T-helper 17 cell (primary cell): ENCODE measurements around the gene ADARB2. TPM values are rescaled to one million over a fixed set of nuclear protein-coding genes. Genes with fewer than 3 reads are reported as not detected.

Experiments used
- ATAC-seq: fragments of 150-1000 bp; cut with Tn5 transposase; 2 replicates; pipeline ENCODE4 v1.10.0; 2021; ENCODE audit warnings: mild to moderate bottlenecking, moderate library complexity
- DNase-seq, 3 donors: peaks; one replicate each; pipeline versions ENCODE4 v3.0.0 to v3.0.0-alpha.2; 2020 to 2021
- H3K9me3 ChIP-seq: one replicate; pipeline ENCODE4 v1.7.0; 2013; ENCODE audit warnings: low read length, mild to moderate bottlenecking; ENCODE audit not compliant: control insufficient read depth, poor library complexity, severe bottlenecking
- H3K27ac Mint-ChIP-seq: one replicate; pipeline ENCODE4 v1.8.0; 2022; ENCODE audit warnings: mild to moderate bottlenecking, moderate library complexity, mixed read lengths
- H3K27me3 Mint-ChIP-seq: one replicate; pipeline ENCODE4 v1.8.0; 2022; ENCODE audit warnings: mixed read lengths
- H3K36me3 Mint-ChIP-seq: one replicate; pipeline ENCODE4 v1.8.0; 2022; ENCODE audit warnings: low read depth, mixed read lengths
- H3K4me1 Mint-ChIP-seq: one replicate; pipeline ENCODE4 v1.8.0; 2022; ENCODE audit warnings: mild to moderate bottlenecking, mixed read lengths
- H3K4me3 Mint-ChIP-seq: one replicate; pipeline ENCODE4 v1.8.0; 2022; ENCODE audit warnings: mild to moderate bottlenecking, moderate library complexity, mixed read lengths
- total RNA-seq, 4 donors: library from RNA in 2 of 4; stranded (reverse) in 2 of 4; gene quantifications; one replicate each; pipeline ENCODE4 v1.2.3 and lab custom pipeline; 2022 to 2026

Gene ADARB2
- total RNA-seq, 2 donors from 2014 or later, result 0.18 TPM; not detected in 1

DNA sequence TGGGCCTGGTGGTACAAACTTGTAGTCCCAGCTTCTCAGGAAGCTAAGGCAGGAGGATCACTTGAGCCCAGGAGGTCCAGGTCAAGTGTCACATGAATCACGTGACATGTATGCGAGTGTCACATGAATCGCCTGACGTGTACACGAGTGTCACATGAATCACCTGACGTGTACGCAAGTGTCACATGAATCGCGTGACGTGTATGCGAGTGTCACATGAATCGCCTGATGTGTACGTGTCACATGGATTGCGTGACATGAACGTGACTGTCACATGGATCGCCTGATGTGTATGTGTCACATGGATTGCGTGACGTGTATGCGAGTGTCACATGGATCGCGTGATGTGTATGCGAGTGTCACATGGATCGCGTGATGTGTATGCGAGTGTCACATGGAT, 9.5 kb upstream of the ADARB2 start:
- Mint-ChIP-seq H3K27ac (no peak overlapping the region), H3K4me3 (no peak overlapping the region), H3K36me3 (no peaks in the 10 kb centered on the region), H3K4me1 (no peaks in the 10 kb centered on the region), H3K27me3 (peaks cover 37% of the 10 kb centered on the region)
- no peak for ATAC-seq
- no peaks in the 10 kb centered on the region for H3K9me3 ChIP-seq
- DNase-seq, result no peak

DNA sequence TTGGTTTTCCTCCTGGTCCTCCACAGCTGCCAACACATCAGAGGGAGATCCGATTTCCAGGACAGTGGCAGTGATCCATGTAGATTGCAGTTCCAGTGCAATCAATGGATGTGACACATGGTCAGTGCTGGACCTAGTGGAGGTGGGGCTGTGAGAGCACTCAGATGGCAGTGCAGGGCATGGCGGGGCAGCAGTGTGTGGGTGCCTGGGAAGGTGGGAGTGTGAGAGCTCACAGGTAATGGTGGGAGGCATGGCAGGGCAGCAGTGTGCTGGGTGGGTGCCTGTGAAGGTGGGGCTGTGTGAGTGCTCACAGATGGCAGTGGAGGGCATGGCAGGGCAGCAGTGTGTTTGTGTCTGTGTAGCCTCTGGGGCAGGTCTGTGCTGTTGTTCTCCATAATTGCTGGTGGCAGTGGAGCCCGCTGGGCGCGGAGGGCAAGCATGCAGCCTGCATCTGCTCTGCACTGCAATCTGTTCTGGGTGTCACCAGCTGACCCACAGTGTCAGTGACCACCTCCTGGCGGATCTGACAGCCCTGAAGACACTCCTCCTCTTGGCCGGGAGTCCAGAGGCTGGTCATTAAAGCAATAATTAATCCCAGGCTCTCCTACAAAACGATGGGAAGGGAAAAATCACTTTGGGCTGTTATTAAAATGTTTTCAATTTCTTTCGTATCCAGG, 8.6 kb upstream of the ADARB2 start:
- H3K27me3 Mint-ChIP-seq, result peaks cover 43% of the 10 kb centered on the region
- ATAC-seq (no peak), DNase-seq (no peak)
- H3K9me3 ChIP-seq, result no peaks in the 10 kb centered on the region
- H3K36me3 Mint-ChIP-seq, result no peaks in the 10 kb centered on the region
- no peaks in the 10 kb centered on the region for H3K4me1 Mint-ChIP-seq
- no peak overlapping the region for H3K4me3 Mint-ChIP-seq
- H3K27ac Mint-ChIP-seq, result no peak overlapping the region

DNA sequence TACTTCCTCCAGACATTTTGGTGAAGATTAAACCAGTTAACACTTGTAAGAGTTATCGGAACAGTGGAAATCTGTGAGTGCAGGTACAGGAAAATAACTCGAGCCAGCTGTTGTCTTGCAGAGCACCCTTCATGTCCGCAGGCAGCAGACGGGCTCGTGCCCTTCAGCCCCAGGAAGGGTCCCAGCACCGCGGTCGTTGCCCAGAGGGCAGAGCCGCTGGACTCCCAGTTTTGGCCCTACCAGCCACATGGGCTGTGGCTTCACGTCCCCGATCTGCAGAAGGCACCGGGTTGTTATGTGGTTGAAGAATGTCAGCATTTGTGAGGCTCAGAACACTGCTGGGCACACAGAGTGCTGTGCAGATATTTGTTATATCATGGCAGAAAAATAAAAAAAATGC, 7.2 kb upstream of the ADARB2 start:
- H3K4me1 Mint-ChIP-seq, result no peaks in the 10 kb centered on the region
- no peak overlapping the region for H3K4me3 Mint-ChIP-seq
- ATAC-seq, result no peak
- H3K9me3 ChIP-seq, result no peaks in the 10 kb centered on the region
- H3K36me3 Mint-ChIP-seq, result no peaks in the 10 kb centered on the region
- DNase-seq, result no peak
- peaks cover 57% of the 10 kb centered on the region for H3K27me3 Mint-ChIP-seq
- no peak overlapping the region for H3K27ac Mint-ChIP-seq

DNA sequence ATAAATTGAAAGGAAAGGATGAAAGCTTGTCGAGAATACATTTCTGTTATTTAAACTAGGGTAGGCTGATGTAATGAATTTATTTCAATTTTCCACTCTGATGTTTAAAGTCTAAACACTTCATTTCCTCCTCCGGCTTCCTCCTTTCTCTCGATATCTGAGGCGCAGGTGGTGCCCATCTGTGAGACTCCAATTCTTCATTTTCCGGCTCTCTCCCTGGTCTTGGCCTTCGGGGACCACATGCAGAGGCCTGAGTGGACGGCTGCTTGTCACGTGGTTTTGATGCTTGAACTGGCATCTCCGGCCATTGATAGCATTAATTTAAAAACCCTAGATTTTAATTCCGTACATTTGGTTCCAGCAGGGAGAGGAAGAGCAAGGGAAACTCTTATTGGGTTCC, 5.8 kb upstream of the ADARB2 start:
- DNase-seq (no peak), ATAC-seq (no peak)
- Mint-ChIP-seq H3K27me3 (peaks cover 71% of the 10 kb centered on the region), H3K4me1 (no peaks in the 10 kb centered on the region), H3K27ac (no peak overlapping the region), H3K4me3 (no peak overlapping the region), H3K36me3 (no peaks in the 10 kb centered on the region)
- H3K9me3 ChIP-seq, result no peaks in the 10 kb centered on the region

DNA sequence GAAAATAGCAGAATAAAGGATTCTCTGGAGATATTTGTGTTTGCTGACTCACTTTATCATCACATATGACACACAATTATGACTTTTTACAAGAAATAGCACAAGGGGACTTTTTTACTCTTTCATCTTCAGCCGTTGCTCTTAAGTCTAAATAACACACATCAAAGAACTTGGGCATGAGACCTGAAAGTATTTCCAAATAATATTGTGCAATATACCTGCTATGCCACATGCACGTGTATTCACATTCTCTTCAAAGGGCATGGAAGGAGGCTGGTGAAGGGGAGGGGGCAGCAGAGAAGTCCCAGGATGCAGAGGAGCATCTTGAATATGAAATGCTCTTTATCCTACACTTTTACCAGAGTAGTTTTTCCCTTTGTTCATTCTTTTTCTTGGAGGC, 4.1 kb upstream of the ADARB2 start:
- ATAC-seq (no peak), DNase-seq (no peak)
- Mint-ChIP-seq H3K4me1 (no peaks in the 10 kb centered on the region), H3K36me3 (no peaks in the 10 kb centered on the region), H3K27me3 (peaks cover 78% of the 10 kb centered on the region), H3K27ac (no peak overlapping the region), H3K4me3 (no peak overlapping the region)
- no peaks in the 10 kb centered on the region for H3K9me3 ChIP-seq

DNA sequence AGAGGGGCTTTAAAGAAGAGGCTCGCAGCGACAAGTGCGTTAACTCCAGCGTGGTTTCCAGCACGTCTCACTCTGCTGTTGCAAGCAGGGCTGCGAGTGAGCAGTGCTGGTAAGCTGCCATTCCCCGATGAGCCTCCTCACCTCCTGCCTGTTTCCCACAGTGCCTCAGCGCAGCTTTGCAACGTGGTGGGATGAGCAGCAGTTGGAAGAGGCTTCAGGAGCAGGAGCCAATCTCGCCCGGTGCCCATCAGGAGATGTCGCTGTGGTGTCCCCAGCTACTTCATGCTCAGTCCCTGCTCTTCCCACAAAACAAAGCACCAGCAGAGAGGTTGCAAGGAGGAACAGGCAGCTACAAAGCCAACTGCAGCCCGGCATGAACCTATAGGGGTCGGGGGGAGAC, 2.4 kb upstream of the ADARB2 start:
- no peak overlapping the region for H3K27ac Mint-ChIP-seq
- H3K4me3 Mint-ChIP-seq, result no peak overlapping the region
- no peak for ATAC-seq
- H3K9me3 ChIP-seq, result no peaks in the 10 kb centered on the region
- H3K27me3 Mint-ChIP-seq, result peaks cover 83% of the 10 kb centered on the region
- H3K4me1 Mint-ChIP-seq, result no peaks in the 10 kb centered on the region
- no peak for DNase-seq
- H3K36me3 Mint-ChIP-seq, result no peaks in the 10 kb centered on the region

DNA sequence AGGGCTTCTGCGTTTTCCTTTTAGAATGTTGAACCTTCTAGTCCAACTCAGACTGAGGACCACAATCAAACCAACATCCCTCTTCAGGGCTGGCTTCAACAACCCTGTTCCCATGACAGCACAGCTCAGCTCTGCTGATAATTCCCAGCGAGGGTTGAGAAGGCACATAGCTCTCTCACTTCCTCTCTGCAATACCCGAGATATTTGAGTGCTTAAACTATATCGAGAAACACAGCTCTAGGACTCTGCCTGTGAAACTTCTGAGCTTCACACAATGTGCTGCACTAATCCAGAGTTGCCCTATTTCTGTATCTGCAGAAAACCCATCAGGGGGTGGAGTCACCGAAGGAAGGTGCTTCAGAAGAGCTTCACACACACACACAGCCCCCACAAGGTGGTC, 1.6 kb upstream of the ADARB2 start:
- Mint-ChIP-seq H3K27ac (no peak overlapping the region), H3K36me3 (no peaks in the 10 kb centered on the region), H3K4me1 (no peaks in the 10 kb centered on the region), H3K4me3 (no peak overlapping the region), H3K27me3 (peaks cover 81% of the 10 kb centered on the region)
- no peaks in the 10 kb centered on the region for H3K9me3 ChIP-seq
- ATAC-seq (no peak), DNase-seq (no peak)

DNA sequence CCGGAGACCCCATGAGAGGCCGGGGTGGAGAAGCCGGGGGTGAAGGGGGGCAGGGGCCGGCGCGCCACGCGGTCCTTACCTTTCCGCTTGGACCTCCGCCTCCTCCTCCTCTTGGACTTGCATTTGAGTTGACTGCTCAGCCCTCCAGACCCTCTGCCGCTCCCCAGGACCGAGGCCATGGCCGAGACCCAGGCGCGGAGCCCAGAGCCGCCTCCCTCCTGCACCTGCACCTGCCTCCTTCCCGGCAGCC, 428 bp downstream of the ADARB2 start:
- no peak for ATAC-seq
- no peak for DNase-seq
- H3K9me3 ChIP-seq, result no peaks in the 10 kb centered on the region
- Mint-ChIP-seq H3K27ac (no peak overlapping the region), H3K4me1 (peaks cover 2% of the 10 kb centered on the region), H3K4me3 (peak overlapping the region; percentile 41), H3K27me3 (peaks cover 77% of the 10 kb centered on the region), H3K36me3 (peaks cover 2% of the 10 kb centered on the region)

DNA sequence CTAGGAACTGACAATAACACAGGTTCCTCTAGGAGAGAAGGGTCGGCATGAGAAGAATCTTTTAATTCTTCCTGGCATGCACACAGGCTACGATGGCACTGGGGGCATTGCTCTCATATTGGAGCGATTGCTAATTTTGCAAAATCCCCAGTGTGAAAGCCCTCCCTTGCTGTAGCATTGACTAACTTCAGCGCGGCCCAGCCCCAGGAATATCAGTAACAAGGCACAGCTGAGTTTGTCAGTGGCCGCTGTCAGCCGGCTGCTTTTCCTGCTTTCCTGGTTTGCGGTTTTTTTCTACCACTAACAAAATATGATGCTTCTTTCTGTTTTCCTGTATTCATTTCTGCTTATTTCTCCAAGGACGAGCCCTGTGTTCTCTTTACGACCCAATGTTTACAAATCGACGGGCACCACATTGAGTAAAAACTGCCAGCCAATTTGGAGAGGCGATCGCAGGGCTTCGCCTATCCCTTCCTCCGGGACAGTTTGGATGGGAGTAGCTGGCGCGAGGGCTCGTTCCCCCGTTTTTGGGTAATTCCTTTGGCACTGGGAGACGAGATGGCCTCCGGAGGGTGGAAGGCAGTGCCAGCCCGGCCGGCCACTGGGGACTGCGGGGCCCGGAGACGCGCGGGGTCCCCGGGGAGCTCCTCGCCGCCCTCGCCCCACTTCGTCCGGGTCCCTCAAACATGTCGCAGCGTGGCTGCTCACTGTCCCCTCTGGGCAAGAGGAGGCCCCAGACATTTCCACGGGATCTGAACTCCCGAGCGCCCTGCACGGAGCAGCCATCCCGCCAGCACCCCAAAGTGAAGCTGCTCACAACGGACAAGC, 967 bp downstream of the ADARB2 start:
- H3K4me1 Mint-ChIP-seq, result peaks cover 2% of the 10 kb centered on the region
- no peak overlapping the region for H3K4me3 Mint-ChIP-seq

DNA sequence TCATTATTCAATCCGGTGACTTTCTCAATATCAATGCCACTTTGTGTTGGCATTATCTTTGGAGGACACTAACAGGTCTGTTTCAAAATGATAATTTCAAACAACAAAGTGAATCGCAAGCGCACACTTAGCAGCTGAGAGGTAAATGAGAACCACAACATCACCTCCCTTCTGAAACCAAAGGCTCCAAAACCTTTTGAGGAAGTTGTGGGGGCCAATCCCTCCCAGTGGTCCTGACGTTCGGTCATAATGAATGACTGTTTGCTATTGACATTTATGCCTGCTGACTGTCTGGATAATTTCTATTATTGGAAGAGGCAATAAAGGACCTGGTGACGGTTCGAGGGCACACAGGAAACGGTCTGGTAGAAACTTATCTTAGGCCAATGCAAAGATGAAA, 1.8 kb downstream of the ADARB2 start:
- peaks cover 76% of the 10 kb centered on the region for H3K27me3 Mint-ChIP-seq

More for the DNA sequence above, 967 bp downstream of the ADARB2 start:
- H3K9me3 ChIP-seq, result no peaks in the 10 kb centered on the region
- Mint-ChIP-seq H3K27me3 (peaks cover 77% of the 10 kb centered on the region), H3K27ac (no peak overlapping the region), H3K36me3 (peaks cover 2% of the 10 kb centered on the region)
- DNase-seq, result no peak
- no peak for ATAC-seq

DNA sequence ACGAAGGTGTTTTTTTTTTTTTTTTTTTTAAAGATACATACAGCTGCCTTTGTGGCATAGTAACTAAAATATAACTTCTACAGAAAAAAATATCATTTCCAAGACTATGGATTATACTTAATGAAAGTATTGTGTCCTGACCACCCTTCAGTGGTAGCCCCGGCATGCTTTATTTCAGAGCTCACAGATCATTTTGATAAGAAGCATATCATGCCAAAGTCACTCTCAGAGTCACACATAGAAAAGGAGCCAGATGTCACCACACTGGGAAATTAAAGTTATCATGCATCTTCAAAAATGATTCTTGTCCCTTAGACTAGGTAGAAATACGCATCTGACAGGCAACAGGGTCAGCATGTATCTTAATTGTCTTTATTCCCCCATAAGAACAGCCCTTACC, 3.0 kb downstream of the ADARB2 start:
- H3K9me3 ChIP-seq, result no peaks in the 10 kb centered on the region
- Mint-ChIP-seq H3K36me3 (peaks cover 2% of the 10 kb centered on the region), H3K27me3 (peaks cover 76% of the 10 kb centered on the region), H3K27ac (no peak overlapping the region), H3K4me1 (peaks cover 2% of the 10 kb centered on the region), H3K4me3 (no peak overlapping the region)
- no peak for DNase-seq
- no peak for ATAC-seq

More for the DNA sequence above, 1.8 kb downstream of the ADARB2 start:
- H3K36me3 Mint-ChIP-seq, result peaks cover 2% of the 10 kb centered on the region
- H3K9me3 ChIP-seq, result no peaks in the 10 kb centered on the region
- DNase-seq (no peak), ATAC-seq (no peak)
- H3K27ac Mint-ChIP-seq, result no peak overlapping the region
- peaks cover 2% of the 10 kb centered on the region for H3K4me1 Mint-ChIP-seq
- H3K4me3 Mint-ChIP-seq, result no peak overlapping the region

DNA sequence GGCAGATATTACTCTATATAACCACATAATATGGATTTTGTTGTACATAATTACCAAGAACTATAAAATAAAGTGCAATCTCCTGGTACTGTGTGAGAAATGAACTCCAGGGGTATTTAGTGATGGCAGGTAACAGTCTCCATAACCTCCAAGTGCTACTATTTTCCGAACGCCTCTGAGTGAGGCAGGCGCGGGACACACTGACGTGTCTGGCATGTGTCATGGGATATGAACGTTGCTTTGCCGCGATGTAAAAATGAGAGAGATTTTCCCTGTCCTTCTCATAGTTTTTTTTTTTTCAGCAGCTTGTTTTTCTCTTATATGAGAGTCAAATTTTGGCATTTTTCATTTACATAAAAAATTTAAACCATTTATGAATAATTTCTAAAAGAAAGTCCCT, 3.6 kb downstream of the ADARB2 start:
- DNase-seq (no peak), ATAC-seq (no peak)
- Mint-ChIP-seq H3K4me3 (no peak overlapping the region), H3K27ac (no peak overlapping the region), H3K27me3 (peaks cover 71% of the 10 kb centered on the region), H3K4me1 (peaks cover 2% of the 10 kb centered on the region), H3K36me3 (peaks cover 2% of the 10 kb centered on the region)
- no peaks in the 10 kb centered on the region for H3K9me3 ChIP-seq

DNA sequence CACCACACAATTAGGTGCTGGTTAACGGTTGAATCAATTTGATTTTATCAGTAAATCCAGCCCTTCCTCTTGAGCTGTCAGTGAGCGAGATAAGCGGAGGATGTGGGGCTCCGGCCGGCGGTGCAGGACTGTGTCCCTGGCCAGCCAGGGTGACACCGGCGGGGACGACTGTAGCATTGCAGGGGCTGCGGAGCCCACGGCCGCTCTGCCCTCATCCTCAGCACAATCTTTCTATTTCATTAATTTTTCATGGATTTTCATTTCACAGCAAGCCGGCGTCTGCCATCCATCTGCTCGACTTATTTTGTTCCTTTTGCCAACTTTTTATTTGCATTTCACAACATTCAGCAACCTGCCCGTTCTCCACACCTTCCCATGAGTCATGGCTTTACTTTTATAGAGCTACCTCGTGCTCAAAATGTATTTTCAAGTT, 4.7 kb downstream of the ADARB2 start:
- no peaks in the 10 kb centered on the region for H3K9me3 ChIP-seq
- Mint-ChIP-seq H3K27me3 (peaks cover 65% of the 10 kb centered on the region), H3K36me3 (peaks cover 2% of the 10 kb centered on the region), H3K27ac (no peak overlapping the region), H3K4me1 (peaks cover 2% of the 10 kb centered on the region), H3K4me3 (no peak overlapping the region)
- ATAC-seq (no peak), DNase-seq (no peak)

DNA sequence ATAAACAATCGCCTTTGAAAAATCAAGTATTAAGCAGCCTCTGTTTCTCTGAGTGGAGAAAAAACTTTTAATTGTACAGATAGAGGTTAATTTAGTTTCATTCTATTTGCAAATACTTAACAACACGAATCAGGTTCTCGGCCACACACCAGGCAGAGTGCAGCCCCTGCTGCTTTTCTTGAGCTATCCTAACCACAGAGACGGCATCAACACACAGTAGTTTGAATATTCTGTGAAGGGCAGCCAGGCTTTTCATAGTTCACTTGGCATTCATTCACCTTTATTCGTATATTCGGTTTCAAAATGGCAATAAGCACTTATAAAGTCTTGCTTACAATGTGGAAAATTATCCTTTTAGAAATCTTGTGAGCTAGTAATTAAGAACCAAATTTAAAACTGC, 5.7 kb downstream of the ADARB2 start:
- Mint-ChIP-seq H3K27me3 (peaks cover 72% of the 10 kb centered on the region), H3K4me1 (peaks cover 2% of the 10 kb centered on the region), H3K36me3 (peaks cover 2% of the 10 kb centered on the region), H3K4me3 (no peak overlapping the region), H3K27ac (no peak overlapping the region)
- H3K9me3 ChIP-seq, result no peaks in the 10 kb centered on the region
- ATAC-seq (no peak), DNase-seq (no peak)
